ENCODE measurements around the gene ADAMTS8.
A peak's percentile ranks its signal among the peaks of the same experiment; 100 is the strongest.
"Not testable (repeated sequence)": the region's sequence is repeated elsewhere in the genome, so short reads cannot be mapped to it uniquely, and the experiment has no call there.

Gene ADAMTS8

GRCh38 chr11:130438401-130439159, 10.2 kb upstream of the ADAMTS8 start:
- DNase-seq = not testable (repeated sequence)

DNA sequence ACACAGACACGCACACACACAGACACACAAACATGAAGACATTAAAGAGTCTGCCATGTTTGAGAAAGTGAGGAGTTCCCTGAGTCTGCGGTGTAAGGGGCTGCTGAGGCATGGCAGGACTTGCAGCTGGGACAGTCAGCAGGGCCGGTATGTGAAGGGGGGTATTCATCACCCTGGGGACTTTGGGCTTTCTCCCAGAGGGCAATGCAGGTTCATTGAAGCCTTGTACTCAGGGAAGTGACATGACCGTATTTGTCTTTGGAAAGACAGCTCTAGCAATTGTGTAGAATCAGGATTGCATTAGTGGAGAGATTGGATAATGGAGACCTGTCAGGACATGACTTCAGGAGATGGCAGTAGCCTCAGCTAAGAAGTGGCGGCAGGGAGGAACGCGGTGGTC, 9.4 kb upstream of the ADAMTS8 start:
- DNase-seq = no peak

DNA sequence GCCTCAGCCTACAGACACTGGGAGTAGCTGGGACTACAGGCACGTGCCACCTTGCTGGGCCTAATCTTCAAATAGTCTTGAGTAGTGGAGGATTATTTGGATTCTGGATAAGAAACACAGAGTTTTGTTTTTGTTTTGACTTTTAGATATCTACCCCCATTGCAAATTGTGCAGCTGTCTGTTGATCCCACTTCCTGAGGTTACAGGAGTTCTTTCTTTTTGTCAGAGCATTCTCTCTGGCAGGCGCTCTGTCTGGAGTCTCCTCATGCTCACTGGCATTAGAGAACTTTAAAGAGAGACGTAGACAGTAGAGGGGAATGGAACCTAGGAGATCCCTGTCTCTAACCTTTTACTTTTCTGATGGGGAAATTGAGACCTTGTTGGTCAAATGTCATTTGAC, 7.8 kb upstream of the ADAMTS8 start:
- no peak for DNase-seq

- DNase-seq = no peak
Observed at GRCh38 chr11:130435671-130436070, 7.3 kb upstream of the ADAMTS8 start.

- DNase-seq = peak; percentile 59
Observed at GRCh38 chr11:130434521-130435223, 6.3 kb upstream of the ADAMTS8 start.

DNA sequence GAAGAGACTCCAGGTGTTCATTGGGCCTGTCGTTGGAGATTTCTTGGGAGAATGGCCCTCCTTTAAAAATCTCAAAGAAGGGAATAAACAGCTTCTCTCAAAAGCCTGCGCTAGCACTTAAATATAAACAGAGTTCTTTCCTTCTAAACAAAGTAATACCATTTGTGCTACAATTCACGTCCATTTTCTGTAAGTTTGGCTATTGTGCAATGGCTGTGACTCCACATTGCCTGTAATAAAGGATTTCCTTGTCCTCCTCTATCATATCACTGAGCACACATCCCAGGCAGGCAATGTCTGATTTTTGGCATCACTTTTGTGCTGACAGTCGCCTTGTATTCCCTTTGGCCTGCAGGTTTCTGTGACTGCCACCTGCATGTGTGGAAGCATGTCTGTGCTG, 4.9 kb upstream of the ADAMTS8 start:
- DNase-seq = no peak

DNA sequence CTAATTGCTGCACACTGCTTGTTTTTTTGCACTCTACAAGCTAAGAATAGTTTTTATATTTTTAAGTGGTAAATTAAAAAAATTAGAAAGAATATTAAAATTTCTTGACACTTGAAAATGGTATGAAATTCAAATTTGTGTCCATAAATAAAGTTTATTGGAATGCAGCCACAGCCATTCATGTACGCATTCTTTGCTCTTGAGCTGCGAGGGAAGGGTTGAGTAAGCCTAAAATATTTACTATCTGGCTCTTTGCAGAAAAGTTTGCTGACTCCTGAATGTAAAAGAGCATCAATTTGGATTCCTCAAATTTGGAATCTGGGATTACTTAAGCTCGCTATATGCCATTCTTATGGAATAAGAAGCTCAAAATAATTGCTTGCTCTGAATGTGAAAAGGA, 3.4 kb upstream of the ADAMTS8 start:
- no peak for DNase-seq

DNA sequence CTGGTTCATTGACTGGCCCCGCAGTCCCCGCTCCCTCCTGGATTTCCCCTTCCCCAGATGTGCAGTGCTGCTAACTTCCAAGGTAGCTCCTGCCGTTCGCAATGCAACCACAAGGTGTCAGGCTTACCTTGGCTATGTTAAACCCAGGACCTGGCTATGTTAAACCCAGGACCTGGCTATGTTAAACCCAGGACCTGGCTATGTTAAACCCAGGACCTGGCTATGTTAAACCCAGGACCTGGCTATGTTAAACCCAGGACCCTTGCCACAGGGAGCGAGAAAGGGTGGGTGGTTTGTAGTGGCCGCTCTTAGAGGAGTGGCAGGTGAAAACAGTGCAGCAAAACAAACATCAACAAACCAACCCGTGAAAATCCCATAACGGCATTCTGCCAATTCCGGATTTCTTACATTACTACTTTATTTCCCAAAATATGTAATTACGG, 2.9 kb upstream of the ADAMTS8 start:
- DNase-seq = peak; percentile 68

GRCh38 chr11:130429983-130430382, 1.6 kb upstream of the ADAMTS8 start:
- no peak for DNase-seq

DNA sequence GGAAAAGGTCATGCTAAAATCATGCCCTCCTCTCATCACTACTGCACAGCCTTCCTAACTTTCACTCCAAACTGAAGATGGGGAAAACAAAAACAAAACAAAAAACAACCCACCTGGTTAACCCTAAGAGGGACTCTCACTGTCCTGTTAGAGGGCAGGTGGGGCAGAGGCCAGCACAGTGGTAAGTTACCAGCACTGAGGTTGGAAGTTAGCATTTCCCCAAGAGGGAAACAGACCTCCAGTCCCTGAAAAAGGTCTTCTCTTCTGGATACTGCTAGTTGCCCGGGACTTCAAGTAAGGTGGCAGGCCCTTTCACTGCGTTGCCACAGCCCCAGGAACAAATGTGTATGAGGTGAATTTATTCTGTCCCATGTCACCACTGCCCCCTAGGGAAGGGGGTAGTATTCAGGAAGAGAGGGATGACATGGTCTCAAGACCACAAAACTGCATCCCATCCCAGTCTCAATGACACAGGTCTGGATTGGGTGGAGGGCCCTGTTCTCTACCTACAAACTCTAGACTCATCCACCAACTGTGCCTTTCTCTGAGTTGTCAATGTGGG, 792 bp upstream of the ADAMTS8 start:
- no peak for DNase-seq

DNA sequence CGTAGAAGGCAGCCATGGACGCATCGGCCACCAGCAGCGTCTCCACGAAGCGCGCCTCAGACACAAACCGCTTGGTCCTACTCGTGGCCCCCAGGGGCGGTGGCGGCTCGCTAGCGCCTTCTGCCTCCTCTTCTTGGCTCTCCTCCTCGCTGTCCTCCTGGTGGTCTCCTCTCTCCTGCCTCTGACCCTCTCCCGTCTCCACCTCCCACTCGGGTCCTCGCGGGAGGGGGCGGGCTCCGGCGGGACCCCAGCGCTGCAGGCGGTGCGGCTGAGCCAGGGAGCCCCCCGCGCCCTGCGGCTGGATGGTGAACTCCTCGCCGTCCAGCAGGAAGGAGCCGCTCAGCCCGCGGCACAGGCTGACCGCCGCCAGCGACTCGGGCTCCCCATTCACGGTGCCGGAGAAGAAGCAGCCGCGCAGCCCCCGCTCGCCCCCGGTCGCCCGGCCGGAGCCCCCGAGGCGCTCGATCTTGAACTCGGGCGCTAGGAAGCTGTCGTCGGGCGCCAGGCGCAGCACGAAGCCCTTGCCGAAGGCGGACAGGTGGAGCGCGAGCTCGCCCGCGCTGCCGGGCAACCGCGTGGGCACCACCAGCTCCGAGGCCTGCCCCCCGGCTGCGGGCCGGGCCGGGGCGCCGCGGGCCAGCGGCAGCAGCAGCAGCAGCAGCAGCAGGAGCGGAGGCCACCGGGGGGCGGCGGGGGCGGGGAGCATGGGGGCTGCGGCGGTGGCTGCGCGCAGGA, 661 bp downstream of the ADAMTS8 start:
- no peak for DNase-seq

DNA sequence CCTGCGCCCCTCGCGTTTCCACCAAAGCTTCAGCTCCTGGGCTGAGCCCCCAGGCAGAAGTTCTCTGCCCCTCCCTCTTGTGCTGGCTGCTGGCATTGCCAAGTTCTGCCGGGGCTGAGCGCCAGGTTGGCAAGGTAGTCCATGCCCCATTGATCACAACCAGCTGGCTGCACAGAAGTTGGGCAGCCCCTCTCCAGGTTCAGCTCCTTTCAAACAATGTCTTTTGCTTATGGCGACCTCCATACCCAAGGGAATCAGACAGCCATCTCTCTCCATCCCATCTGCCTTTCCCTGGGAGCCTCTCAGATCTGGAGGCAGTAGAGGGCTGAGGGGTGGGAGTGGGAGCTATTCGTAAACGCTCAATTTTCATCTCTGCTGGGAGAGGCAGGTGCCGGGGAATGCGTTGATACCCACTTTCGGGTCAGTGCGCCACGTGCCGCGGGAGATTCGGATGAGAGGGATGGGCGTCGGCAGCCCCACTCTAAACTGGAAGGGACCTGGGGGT, 1.5 kb downstream of the ADAMTS8 start:
- DNase-seq = no peak

DNA sequence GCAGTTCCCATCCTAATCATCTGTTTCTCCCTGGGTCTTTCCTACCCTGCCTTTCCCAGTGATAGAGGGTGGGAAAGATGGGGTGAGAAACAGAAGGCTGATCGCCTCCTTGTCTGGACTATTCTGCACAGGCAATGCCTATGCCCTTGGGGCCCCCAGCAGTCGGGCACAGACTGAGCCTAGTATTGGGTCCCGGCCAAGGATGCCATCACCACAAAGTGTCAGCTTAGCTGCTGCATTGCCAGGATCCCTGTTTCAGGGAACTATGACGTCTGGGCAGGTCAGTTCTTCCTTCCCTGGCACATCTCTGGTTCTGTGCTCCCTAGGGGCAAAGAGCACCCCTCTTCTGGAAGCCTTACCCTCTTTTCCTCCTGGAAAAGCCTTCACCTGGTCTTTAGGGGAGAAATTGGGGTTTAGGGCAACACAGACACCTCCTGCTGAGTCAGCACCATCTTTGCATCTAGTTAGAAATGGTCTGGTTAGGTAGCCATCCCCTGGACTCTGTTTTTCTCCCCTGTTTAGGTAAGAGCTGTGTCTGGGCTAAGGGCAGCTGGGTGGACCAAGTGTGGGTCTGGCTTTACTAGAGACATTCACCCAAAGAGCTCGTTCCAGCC, 2.1 kb downstream of the ADAMTS8 start:
- DNase-seq = no peak

DNA sequence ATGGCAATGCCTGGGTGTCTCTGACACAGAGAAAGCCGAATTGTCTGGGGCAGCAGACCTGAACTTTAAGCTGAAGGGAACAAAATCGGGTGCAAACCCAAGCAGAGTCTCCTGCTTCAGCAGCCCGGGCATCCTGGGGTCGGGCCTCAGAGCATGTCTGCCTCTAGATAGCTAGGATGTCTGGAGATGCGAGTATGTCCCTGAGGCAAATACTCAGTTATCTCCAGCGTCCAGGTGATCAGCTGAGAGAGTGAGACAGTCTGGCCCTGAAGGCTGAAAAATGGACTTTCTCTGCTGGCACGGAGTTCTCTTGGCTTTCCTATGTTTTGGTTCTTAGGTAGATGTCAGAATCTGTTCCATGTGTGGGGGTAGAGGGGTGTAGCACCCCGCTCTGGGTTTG, 3.3 kb downstream of the ADAMTS8 start:
- DNase-seq = no peak

GRCh38 chr11:130424613-130425140, 3.7 kb downstream of the ADAMTS8 start:
- no peak for DNase-seq

DNA sequence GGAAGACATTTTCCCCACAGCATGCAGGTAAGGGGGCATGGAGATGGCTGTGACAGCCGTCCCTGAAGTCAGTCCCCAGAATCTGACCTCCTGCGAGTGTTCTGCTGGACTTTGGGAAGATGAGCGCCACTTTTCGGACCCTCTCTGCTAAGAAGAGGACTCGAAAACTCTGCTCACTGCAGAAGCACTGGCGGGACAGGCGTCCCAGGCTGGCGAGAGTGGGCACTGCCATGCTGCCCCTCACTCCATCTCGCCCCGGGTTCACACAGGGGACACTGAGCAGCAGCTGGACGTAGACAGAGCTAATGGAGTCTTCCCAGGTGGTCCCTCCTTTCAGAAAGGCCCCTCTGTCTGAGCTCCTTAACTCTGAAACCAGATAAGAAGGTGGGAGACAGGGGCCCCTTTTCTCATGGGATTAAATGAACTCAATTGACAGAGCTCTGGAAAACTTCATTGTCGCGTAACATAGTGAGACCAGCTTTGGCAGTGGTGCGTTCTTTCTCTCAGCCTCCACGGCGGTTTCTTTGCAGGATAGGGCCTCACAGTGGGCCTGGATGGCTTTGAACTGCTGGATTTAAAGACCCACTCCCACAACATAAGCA, 4.8 kb downstream of the ADAMTS8 start:
- DNase-seq = no peak

DNA sequence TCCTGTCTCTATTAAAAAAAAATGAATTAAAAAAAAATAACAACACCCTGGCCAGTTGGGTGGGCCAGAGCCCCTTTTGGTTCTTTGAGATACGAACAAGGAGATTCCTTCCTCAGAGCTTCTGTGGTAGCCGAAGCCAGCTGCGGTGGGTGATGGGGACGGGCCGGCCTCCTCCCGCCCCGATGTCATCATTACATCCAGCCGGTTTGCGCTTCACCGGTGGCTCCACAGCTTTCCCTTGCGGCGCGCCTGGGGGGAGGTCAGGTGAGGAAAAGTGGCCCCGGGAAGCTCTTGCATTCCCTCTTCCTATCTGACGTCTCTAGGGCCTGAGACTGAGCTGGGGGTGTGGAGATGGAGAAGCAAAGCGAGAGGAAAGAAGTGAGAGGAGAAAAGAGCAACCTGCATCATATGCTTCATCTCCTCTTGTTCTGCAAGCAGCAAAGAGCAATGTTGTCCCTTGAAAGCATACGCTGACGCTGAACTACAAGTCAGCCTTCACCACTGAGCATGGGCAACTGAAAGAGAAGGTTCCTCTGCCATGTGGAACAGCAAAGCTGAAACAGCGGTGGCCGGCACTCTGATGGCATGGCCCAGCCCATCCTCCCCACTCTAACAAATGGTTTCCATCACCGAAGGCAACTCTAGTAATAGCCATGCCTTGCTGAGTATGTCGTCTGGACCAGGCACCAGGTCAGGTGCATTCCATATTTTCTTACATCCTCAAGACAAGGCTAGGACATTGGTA, 6.0 kb downstream of the ADAMTS8 start:
- no peak for DNase-seq

- DNase-seq = no peak
Observed at GRCh38 chr11:130421697-130422096, 6.7 kb downstream of the ADAMTS8 start.

DNA sequence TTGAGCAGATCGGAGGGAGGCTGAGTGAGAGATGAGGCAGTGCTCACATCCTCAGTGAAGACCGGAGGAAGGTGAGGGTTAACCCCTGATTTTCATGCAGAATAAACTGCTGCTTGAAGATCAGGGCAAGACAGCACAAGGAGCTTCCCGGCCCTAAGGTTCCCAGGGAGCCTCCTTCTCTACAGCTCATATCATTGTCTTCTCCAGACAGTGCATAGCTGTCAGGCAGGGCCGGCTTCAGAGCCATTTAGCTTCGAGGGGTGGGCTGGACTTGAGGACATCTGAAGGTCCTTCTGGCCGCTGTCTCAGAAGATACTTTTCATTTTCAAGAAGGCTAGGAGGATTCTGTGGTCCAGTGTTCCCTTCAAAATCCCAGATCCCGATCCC, 7.2 kb downstream of the ADAMTS8 start:
- no peak for DNase-seq

DNA sequence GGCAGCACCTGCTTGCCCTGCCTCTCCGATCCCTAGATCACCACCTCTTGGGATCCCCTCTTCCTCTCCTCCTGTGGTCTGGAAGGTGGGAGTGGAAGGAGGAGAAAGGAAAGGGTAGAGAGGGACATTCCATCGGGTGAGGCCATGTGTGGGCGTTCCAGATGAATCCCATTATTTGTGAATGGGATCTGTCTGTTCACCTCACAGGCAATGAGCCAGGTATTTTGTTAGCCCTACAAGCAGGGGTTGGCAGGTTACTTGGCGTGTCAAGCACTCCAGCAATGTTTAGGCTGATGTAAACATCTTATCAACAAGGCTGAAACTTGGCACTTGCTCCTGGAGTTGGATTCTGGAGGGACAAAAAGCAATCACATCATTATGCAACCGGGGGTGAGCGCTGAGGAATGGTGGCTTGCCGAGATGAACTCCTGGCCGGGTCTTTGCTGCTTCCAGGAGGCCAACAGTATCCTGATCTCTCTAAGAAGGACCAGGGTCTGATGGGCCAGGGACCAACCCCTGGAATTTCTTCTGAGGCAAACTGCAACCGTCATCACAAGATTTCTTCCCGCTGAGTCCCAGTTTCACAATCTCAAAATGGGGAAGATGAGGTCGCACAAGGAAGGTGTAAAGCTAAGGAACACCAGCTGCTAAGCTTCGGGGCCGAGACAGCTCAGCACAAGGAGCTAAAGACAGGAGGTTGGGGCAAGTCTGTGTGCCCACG, 7.8 kb downstream of the ADAMTS8 start:
- no peak for DNase-seq

DNA sequence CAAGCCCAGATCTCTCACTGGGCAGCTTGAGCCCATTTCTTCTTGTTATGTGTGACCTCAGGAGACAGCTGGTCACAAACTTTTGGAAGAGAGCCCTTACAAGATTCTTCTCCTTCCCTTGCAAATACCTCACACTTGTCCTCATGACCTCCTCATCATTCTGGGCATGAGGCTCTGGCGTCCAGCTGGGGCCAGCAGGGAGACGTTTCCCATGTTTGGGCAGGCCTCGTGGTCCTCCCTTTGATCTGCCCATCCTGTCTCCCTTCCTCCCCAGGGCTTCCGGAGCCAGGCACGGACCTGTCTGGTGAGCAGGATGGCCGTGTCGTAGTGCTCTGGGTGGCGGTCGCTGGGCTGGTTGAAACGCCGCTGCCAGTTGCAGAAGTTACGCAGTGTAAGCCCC, 9.7 kb downstream of the ADAMTS8 start:
- no peak for DNase-seq

Data from stimulated activated CD4-positive, alpha-beta T cell treated with anti-CD3 and anti-CD28 coated beads, Interleukin-4, amount 100 ng/mL, for 1 hour (primary cell).